ENCODE results near the gene GABARAP.

Gene GABARAP

DNA sequence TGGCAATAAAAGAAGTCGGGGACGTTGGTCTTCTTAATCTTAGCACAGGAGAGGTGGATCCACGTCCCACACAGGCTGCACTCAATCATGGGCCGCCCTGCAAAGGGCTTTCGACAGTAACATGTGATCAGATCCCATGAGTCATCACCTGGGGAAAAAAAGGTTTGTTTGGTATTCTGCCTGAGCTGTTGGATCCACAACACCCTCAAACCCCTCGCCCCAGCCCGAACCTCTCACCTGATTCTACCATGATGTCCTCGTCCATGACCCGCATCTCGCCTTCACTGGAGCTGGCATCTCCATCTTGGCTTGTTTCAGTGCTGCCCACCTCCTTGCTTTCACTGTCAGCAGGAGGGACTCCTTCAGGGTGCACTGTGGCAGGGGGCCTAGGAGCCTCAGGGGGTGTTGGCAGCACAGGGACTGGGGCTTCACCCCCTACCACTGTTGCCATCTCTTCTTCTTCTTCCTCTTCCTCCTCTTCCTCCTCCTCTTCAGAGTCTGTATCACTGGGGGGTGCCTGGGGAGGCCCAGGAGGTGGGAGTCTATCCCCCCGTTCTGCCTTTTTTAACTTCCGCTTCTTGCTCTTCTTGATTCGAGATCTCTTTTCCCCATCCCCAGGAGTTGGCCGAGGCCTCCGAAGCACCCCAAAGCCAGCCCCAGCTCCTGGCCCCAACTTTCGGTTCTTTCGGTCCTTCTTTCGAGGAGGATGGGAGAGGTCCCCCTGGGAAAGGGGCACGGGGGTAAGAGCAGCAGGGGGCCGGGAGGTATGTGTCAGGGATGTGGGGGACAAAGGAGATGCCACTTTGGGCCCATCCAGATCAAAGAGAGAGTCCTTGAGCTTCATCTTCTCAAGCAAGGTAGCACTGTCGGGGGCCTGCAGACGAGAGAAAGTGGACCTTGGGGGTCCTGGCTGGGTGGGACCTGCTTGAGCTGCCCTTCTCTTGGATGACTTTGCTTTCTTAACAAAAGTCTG is 6.3 kb downstream of the GABARAP start:
- TF ChIP-seq CTCF (IDR thresholded peaks at IDR 0.05), result no peak
- intact Hi-C loops (cut with DNase I; ENCODE audit: low total_unique reads), result no loop called here
- DNase-seq, result no peak
- peak overlapping the region in 1 of 2 donors; percentile 12 for H3K27ac ChIP-seq
- no peak overlapping the region for H3K4me3 ChIP-seq
- peaks cover 0 to 66% (median 46%) of the 10 kb centered on the region in 4 donors for H3K4me1 ChIP-seq
- peaks cover 10 to 27% (median 21%) of the 10 kb centered on the region in 3 donors for H3K36me3 ChIP-seq
- H3K27me3 ChIP-seq, result no peaks in the 10 kb centered on the region
- H3K9me3 ChIP-seq, result no peaks in the 10 kb centered on the region

DNA sequence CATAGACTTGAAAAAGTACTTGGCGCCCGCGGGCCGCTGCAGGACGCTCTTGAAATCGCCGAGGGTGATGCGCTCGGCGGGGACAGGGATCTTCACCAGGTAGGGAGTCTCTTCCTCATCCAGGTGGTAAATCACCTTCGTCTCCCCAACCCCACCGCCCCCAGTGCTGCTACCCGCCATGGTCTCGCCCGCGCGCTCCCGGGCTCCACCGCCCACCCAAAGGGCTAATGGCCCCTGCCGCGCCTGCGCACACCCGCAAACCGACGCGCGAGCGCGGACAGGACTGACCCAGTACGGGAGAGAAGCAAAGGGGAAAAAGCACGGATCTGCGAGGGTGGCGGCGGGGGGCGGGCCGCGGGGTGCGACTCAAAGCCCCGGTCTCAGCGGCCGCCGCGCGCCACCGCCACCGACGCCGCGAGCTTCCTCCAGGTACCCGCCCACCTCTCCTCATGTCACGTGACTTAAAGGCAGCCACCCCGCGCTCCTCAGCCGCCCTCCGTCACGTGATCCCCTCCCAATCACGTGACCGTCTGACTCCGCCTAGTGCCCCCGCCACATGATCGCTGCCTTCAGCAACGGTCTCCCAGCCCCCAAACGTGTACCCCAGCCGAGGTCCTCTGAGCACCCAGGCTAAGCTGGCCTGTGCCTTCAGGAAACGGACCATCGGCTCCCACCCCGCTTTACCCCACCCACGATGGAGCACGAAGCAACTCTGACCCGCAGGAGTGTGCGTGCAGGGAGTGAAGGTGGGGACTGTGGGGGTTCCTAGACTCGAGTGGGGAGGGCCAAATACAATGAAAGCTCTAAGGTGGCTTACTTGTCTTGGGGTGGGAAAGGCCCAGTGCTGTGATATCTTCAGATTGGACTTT is 7.9 kb downstream of the GABARAP start, which contains the start of gene DVL2:
Gene DVL2, minus strand, starts transcription at position 435 of the 869 bp plus-strand sequence. Its CDS starts 255 bp downstream, at position 180.
- H3K9me3 ChIP-seq, result no peaks in the 10 kb centered on the region
- peak; percentile 95 to 98 for DNase-seq
- TF ChIP-seq CTCF (IDR thresholded peaks at IDR 0.05), result peak in 1 of 2 experiments; percentile 15
- intact Hi-C loops (cut with DNase I; ENCODE audit: low total_unique reads), result no loop called here
- no peaks in the 10 kb centered on the region for H3K27me3 ChIP-seq
- H3K27ac ChIP-seq, result peak within 1 kb of the TSS; percentile 81 to 88
- H3K4me3 ChIP-seq, result peak within 1 kb of the TSS; percentile 78 to 92
- peaks cover 11 to 32% (median 25%) of the 10 kb centered on the region in 3 donors for H3K36me3 ChIP-seq
- peaks cover 0 to 53% (median 33%) of the 10 kb centered on the region in 4 donors for H3K4me1 ChIP-seq

DNA sequence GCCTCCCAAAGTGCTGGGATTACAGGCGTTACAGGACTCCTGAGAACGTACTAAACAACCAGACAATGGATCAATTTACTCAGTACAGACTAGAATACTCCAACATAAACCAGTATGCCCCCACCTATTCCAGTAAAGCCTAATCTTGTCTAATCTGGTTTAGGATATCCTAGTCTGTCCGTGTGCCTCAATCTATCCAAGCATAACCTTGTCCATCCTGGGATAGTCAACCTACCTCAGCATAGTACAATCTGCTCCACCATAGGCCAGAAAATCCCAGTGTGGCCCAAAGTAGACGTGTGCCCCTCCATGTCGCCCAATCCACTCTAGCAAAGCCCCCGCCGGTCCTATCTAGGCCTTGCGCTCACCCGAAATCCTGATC is 8.6 kb downstream of the GABARAP start:
- DNase-seq, result no peak
- Histone ChIP-seq H3K4me3 (peak overlapping the region; percentile 78 to 92), H3K36me3 (peaks cover 15 to 38% (median 31%) of the 10 kb centered on the region in 3 donors), H3K27me3 (no peaks in the 10 kb centered on the region), H3K27ac (peak overlapping the region; percentile 81 to 88), H3K4me1 (peaks cover 0 to 53% (median 33%) of the 10 kb centered on the region in 4 donors), H3K9me3 (no peaks in the 10 kb centered on the region)
- intact Hi-C loops (cut with DNase I; ENCODE audit: low total_unique reads), result no loop called here
- no peak for TF ChIP-seq CTCF (IDR thresholded peaks at IDR 0.05)

- Histone ChIP-seq H3K4me1 (peaks cover 0 to 46% (median 28%) of the 10 kb centered on the region in 4 donors), H3K9me3 (no peaks in the 10 kb centered on the region), H3K4me3 (no peak overlapping the region), H3K27ac (no peak overlapping the region), H3K27me3 (no peaks in the 10 kb centered on the region), H3K36me3 (peaks cover 26 to 54% (median 47%) of the 10 kb centered on the region in 3 donors)
- no peak for TF ChIP-seq CTCF (IDR thresholded peaks at IDR 0.05)
- DNase-seq, result no peak
- intact Hi-C loops (cut with DNase I; ENCODE audit: low total_unique reads), result no loop called here
These were observed 10.1 kb downstream of the GABARAP start for GRCh38 chr17:7232114-7232513.

DNA sequence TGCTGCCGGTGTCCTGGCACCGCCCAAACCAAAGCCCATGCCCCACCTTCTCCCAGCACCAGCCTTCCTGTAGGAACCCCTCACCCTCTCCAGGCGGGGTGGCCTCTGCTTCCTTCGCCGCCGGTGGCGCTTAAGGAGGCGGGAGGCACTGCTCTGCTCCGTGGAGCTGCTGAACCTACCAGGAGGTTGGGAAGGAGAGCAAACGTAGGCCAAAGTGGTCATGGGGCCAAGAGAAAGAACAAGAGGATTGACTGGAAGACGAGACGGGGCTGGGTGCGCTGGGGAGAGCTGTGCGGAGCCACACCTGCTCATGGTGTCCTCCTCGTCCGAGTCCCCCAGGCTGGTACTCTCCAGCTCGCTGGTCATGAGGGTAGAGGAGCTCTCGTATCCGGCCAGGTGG is 12.7 kb downstream of the GABARAP start:
- H3K27ac ChIP-seq, result no peak overlapping the region
- H3K27me3 ChIP-seq, result no peaks in the 10 kb centered on the region
- TF ChIP-seq CTCF (IDR thresholded peaks at IDR 0.05), result no peak
- intact Hi-C loops (cut with DNase I; ENCODE audit: low total_unique reads), result no loop called here
- H3K4me3 ChIP-seq, result no peak overlapping the region
- no peak for DNase-seq
- H3K4me1 ChIP-seq, result peaks cover 0 to 30% (median 19%) of the 10 kb centered on the region in 4 donors
- H3K36me3 ChIP-seq, result peaks cover 43 to 62% (median 59%) of the 10 kb centered on the region in 3 donors
- H3K9me3 ChIP-seq, result no peaks in the 10 kb centered on the region

Data from tibial artery (tissue), 4 donors.